Upper lobe of left lung (tissue), 6 donors: Measurements from ENCODE around the gene CNTNAP2. TPM values are rescaled to one million over a fixed set of nuclear protein-coding genes. Genes with fewer than 3 reads are reported as not detected.

Source experiments
- ATAC-seq, 2 donors: fragments of 200-7000 bp; cut with Tn5 transposase; one replicate each; pipeline ENCODE4 v1.9.1; 2022; ENCODE audit warnings: mild to moderate bottlenecking in 2 of 2, moderate library complexity in 2 of 2; ENCODE audit not compliant: low FRiP score in 2 of 2
- DNase-seq, 2 donors: peaks; one replicate each; pipeline ENCODE4 v3.0.0-alpha.2; 2019 to 2020
- H3K27ac ChIP-seq, 4 donors: fragments of 200-600 bp; sonication (generic); one replicate each; pipeline ENCODE4 v1.5.1; 2016 to 2019
- H3K27me3 ChIP-seq, 4 donors: fragments of 200-600 bp; sonication (generic); one replicate each; pipeline ENCODE4 v1.5.1; 2017 to 2019
- H3K36me3 ChIP-seq, 4 donors: fragments of 200-600 bp; sonication (generic); one replicate each; pipeline ENCODE4 v1.5.1; 2016 to 2019
- H3K4me1 ChIP-seq, 4 donors: fragments of 200-600 bp; sonication (generic); one replicate each; pipeline ENCODE4 v1.5.1; 2018 to 2019
- H3K4me3 ChIP-seq, 4 donors: fragments of 200-600 bp; sonication (generic); one replicate each; pipeline ENCODE4 v1.5.1; 2017 to 2019; ENCODE audit warnings: mild to moderate bottlenecking in 2 of 4, moderate library complexity in 1 of 4
- H3K9me3 ChIP-seq, 4 donors: fragments of 200-600 bp; sonication (generic); one replicate each; pipeline ENCODE4 v1.5.1; 2018 to 2019
- EP300 ChIP-seq, 4 donors: sonication (generic); formaldehyde crosslinking; IDR thresholded peaks; one replicate each; pipeline ENCODE4 v1.5.1; 2017; ENCODE audit warnings: antibody characterized with exemption in 4 of 4, control low read depth in 2 of 4
- POLR2A ChIP-seq, 4 donors: fragments of 450-650 bp; IDR thresholded peaks; one replicate each; pipeline ENCODE4 v1.5.1; 2016 to 2017; ENCODE audit warnings: antibody characterized with exemption in 4 of 4, mild to moderate bottlenecking in 2 of 4
- POLR2AphosphoS5 ChIP-seq, 2 donors: sonication (generic); formaldehyde crosslinking; IDR thresholded peaks; one replicate each; pipeline ENCODE4 v1.5.1; 2017; ENCODE audit warnings: antibody characterized with exemption in 2 of 2
- WGBS, 2 donors: methylation state at CpG; one replicate each; pipeline ENCODE4 v1.1.5; 2017 to 2018; 5-methylcytosine and 5-hydroxymethylcytosine counted together
- total RNA-seq, 6 donors: library from RNA; depleted of rRNA in 4 of 6; stranded (reverse); fragments of >200 nt in 4 of 6; gene quantifications; one replicate each; pipeline versions ENCODE4 v1.1.0 to v1.2.1, GENCODE V29; 2016 to 2021
- TF ChIP-seq, protein P1 (sequence below), 6 experiments: fragments of 450-650 bp in 4 of 6; fragments of 200-600 bp in 2 of 6; sonication (generic) in 2 of 6; IDR thresholded peaks; one replicate each; pipeline ENCODE4 v1.5.1; 2016 to 2019; ENCODE audit warnings: antibody characterized with exemption in 6 of 6
- donor health status: DM: no; HTN: no; CAD: no; lungs with moderate emphysema.
- donor health status: DM: no; HTN: yes; CAD: no; lungs with severe emphysema.

Gene CNTNAP2
- total RNA-seq, 6 donors from 2014 or later = 0.06 to 1.0 (median 0.37) TPM

DNA sequence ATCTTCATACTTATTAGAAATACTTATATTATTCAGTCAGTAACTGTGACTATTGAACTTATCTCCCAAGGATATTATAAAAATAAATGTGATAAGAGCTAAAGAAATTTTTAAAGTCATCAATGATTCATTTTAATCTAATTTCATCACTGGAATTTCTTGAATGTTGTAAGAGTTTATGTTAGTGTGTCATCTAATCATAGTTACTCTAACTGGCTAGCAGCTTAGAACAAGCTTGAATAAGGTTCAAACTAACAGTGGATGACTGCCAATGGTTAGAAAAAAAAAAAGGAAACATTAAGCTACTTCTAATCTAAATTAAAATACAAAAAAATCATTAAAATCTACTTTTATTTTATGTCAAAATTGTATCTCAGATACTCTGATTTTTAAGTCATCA lies 1066.3 kb downstream of the CNTNAP2 start:
- no peak overlapping the region for H3K27ac ChIP-seq
- DNase-seq (no peak), ATAC-seq (no peak)
- no peak overlapping the region for H3K4me3 ChIP-seq
- H3K9me3 ChIP-seq = no peaks in the 10 kb centered on the region
- H3K4me1 ChIP-seq = no peaks in the 10 kb centered on the region
- no peaks in the 10 kb centered on the region for H3K36me3 ChIP-seq
- no peaks in the 10 kb centered on the region for H3K27me3 ChIP-seq
- TF ChIP-seq EP300 (IDR thresholded peaks at IDR 0.05) = no peak
- TF ChIP-seq, protein P1, sequence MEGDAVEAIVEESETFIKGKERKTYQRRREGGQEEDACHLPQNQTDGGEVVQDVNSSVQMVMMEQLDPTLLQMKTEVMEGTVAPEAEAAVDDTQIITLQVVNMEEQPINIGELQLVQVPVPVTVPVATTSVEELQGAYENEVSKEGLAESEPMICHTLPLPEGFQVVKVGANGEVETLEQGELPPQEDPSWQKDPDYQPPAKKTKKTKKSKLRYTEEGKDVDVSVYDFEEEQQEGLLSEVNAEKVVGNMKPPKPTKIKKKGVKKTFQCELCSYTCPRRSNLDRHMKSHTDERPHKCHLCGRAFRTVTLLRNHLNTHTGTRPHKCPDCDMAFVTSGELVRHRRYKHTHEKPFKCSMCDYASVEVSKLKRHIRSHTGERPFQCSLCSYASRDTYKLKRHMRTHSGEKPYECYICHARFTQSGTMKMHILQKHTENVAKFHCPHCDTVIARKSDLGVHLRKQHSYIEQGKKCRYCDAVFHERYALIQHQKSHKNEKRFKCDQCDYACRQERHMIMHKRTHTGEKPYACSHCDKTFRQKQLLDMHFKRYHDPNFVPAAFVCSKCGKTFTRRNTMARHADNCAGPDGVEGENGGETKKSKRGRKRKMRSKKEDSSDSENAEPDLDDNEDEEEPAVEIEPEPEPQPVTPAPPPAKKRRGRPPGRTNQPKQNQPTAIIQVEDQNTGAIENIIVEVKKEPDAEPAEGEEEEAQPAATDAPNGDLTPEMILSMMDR (IDR thresholded peaks at IDR 0.05) = no peak

GRCh38 chr7:147183276-147183675 lies 1066.7 kb downstream of the CNTNAP2 start:
- Histone ChIP-seq H3K4me3 (no peak overlapping the region), H3K4me1 (no peaks in the 10 kb centered on the region), H3K27me3 (no peaks in the 10 kb centered on the region), H3K9me3 (no peaks in the 10 kb centered on the region), H3K27ac (no peak overlapping the region), H3K36me3 (no peaks in the 10 kb centered on the region)
- 57 to 77% methylated on average over 2 of the region's 2 CpGs for WGBS, 2 donors
- TF ChIP-seq, protein P1 (IDR thresholded peaks at IDR 0.05) = no peak
- TF ChIP-seq POLR2AphosphoS5 (IDR thresholded peaks at IDR 0.05) (no peak), POLR2A (IDR thresholded peaks at IDR 0.05) (no peak), EP300 (IDR thresholded peaks at IDR 0.05) (no peak)
- ATAC-seq (no peak), DNase-seq (no peak)

DNA sequence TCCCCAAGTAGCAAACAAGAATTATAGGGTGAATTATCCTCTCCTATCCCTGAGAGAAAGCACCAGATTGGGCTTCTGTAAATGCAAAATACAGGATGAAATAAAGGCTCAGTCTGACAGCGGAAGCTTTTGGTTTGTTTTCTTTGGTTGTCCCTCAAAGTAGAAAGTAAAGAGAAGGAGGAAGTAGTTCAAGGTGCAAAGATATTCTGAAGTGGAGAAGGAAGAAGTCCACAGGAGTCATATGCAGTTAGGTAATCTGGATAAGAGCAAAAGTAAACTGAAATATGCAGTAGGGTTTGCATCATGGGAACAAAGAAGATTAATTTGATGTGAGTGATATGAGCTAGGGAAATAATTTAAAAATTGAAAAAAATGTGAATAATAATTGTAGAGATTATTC lies 1071.9 kb downstream of the CNTNAP2 start:
- no peak overlapping the region for H3K27ac ChIP-seq
- no peaks in the 10 kb centered on the region for H3K9me3 ChIP-seq
- ATAC-seq (no peak), DNase-seq (no peak)
- 28 to 53% methylated on average over 1 of the region's 1 CpG for WGBS, 2 donors
- H3K27me3 ChIP-seq = no peaks in the 10 kb centered on the region
- no peak overlapping the region for H3K4me3 ChIP-seq
- H3K4me1 ChIP-seq = no peaks in the 10 kb centered on the region
- TF ChIP-seq EP300 (IDR thresholded peaks at IDR 0.05) = no peak
- no peak for TF ChIP-seq POLR2AphosphoS5 (IDR thresholded peaks at IDR 0.05)
- TF ChIP-seq, protein P1 (IDR thresholded peaks at IDR 0.05) = no peak
- TF ChIP-seq POLR2A (IDR thresholded peaks at IDR 0.05) = no peak
- H3K36me3 ChIP-seq = no peaks in the 10 kb centered on the region

- no peak for TF ChIP-seq POLR2A (IDR thresholded peaks at IDR 0.05)
- TF ChIP-seq, protein P1 (IDR thresholded peaks at IDR 0.05) = no peak
- no peak for TF ChIP-seq EP300 (IDR thresholded peaks at IDR 0.05)
- no peak for TF ChIP-seq POLR2AphosphoS5 (IDR thresholded peaks at IDR 0.05)
- H3K27me3 ChIP-seq = no peaks in the 10 kb centered on the region
- DNase-seq (no peak), ATAC-seq (no peak)
- H3K9me3 ChIP-seq = no peaks in the 10 kb centered on the region
- H3K27ac ChIP-seq = no peak overlapping the region
- H3K4me3 ChIP-seq = no peak overlapping the region
- H3K4me1 ChIP-seq = no peaks in the 10 kb centered on the region
- H3K36me3 ChIP-seq = no peaks in the 10 kb centered on the region
Measured at GRCh38 chr7:147193476-147193875, 1076.9 kb downstream of the CNTNAP2 start.

DNA sequence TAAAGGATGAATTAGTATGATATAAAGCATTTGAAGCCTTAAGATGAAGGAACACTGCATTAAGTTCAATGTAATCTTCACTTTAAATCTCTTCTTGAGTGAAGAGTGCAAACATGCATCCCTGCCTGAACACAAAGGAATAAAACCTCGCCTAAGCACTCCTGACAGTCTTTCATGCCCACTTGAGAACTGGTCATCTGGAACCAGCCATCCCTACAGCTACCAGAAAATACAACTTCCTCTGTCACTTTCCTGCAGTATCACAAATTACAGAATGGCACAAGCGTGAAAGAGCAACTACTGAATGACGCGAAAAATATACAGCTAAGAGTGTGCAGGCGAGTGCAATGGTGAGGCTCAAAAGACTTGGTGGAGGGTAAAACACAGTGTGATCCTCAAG lies 1079.9 kb downstream of the CNTNAP2 start:
- H3K36me3 ChIP-seq = no peaks in the 10 kb centered on the region
- no peaks in the 10 kb centered on the region for H3K4me1 ChIP-seq
- H3K27ac ChIP-seq = no peak overlapping the region
- ATAC-seq = no peak
- no peak overlapping the region for H3K4me3 ChIP-seq
- no peak for DNase-seq
- H3K27me3 ChIP-seq = no peaks in the 10 kb centered on the region
- TF ChIP-seq, protein P1 (IDR thresholded peaks at IDR 0.05) = no peak
- TF ChIP-seq EP300 (IDR thresholded peaks at IDR 0.05) (no peak), POLR2A (IDR thresholded peaks at IDR 0.05) (no peak), POLR2AphosphoS5 (IDR thresholded peaks at IDR 0.05) (no peak)
- WGBS, 2 donors = 94 to 95% methylated on average over 5 of the region's 5 CpGs
- no peaks in the 10 kb centered on the region for H3K9me3 ChIP-seq
